Activated T-helper 2 cell treated with anti-CD3 and anti-CD28 coated beads, Interferon-gamma antibody, Interleukin-2, Interleukin-4, amounts not matched to agents 10 μg/mL and 5 μg/mL and 100 μg/mL, durations not matched to agents 14 hours and 24 hours and 36 hours (primary cell): ENCODE data around the gene OR6C6. TPM values are rescaled to one million over a fixed set of nuclear protein-coding genes. Genes with fewer than 3 reads are reported as not detected.
"Not testable (repeated sequence)": the region's sequence is repeated elsewhere in the genome, so short reads cannot be mapped to it uniquely, and the experiment has no call there.

Source experiments
- DNase-seq: peaks from one replicate; pipeline ENCODE4 v3.0.0; 2021; ENCODE audit warnings: low spot score
- H3K27ac Mint-ChIP-seq: one replicate; pipeline ENCODE4 v1.8.0; 2021; ENCODE audit warnings: mixed read lengths
- H3K27me3 Mint-ChIP-seq: one replicate; pipeline ENCODE4 v1.8.0; 2021; ENCODE audit warnings: low read depth, mixed read lengths
- H3K36me3 Mint-ChIP-seq: one replicate; pipeline ENCODE4 v1.8.0; 2021; ENCODE audit warnings: low read depth, mixed read lengths
- H3K4me1 Mint-ChIP-seq: one replicate; pipeline ENCODE4 v1.8.0; 2021; ENCODE audit warnings: low read depth, mixed read lengths
- H3K4me3 Mint-ChIP-seq: one replicate; pipeline ENCODE4 v1.8.0; 2021; ENCODE audit warnings: low read depth, mild to moderate bottlenecking, moderate library complexity, mixed read lengths
- H3K9me3 Mint-ChIP-seq: one replicate; pipeline ENCODE4 v1.8.0; 2021; ENCODE audit warnings: mixed read lengths
- intact Hi-C: fragments of 100-400 bp; cut with micrococcal nuclease; formaldehyde crosslinking; loops from one replicate; pipeline ENCODE4 v1.15.1; 2023
- total RNA-seq: library from RNA; stranded (reverse); gene quantifications from 2 replicates; pipeline ENCODE4 v1.2.3, GENCODE V29; 2022

Gene OR6C6
- not detected in 2 replicates for total RNA-seq

GRCh38 chr12:55296469-55296868, at the start of gene OR6C6:
OR6C6 (minus strand) TSS chr12:55296569; CDS start chr12:55295232, 1,337 bp downstream.
- no peak for DNase-seq
- H3K4me1 Mint-ChIP-seq = no peaks in the 10 kb centered on the region
- H3K4me3 Mint-ChIP-seq = no peak within 1 kb of the TSS
- no peaks in the 10 kb centered on the region for H3K27me3 Mint-ChIP-seq
- H3K9me3 Mint-ChIP-seq = no peaks in the 10 kb centered on the region
- H3K27ac Mint-ChIP-seq = no peak within 1 kb of the TSS
- no peaks in the 10 kb centered on the region for H3K36me3 Mint-ChIP-seq
- intact Hi-C loops = no loop called here

- Mint-ChIP-seq H3K27me3 (no peaks in the 10 kb centered on the region), H3K4me1 (no peaks in the 10 kb centered on the region), H3K4me3 (no peak overlapping the region), H3K9me3 (no peaks in the 10 kb centered on the region), H3K27ac (no peak overlapping the region), H3K36me3 (no peaks in the 10 kb centered on the region)
- no peak for DNase-seq
- intact Hi-C loops = no loop called here
These were observed 39.6 kb upstream of the OR6C6 start for GRCh38 chr12:55336002-55336401.

- Mint-ChIP-seq H3K4me1 (no peaks in the 10 kb centered on the region), H3K27ac (no peak within 1 kb of the TSS), H3K4me3 (no peak within 1 kb of the TSS), H3K27me3 (no peaks in the 10 kb centered on the region), H3K9me3 (no peaks in the 10 kb centered on the region), H3K36me3 (no peaks in the 10 kb centered on the region)
- DNase-seq = no peak
- intact Hi-C loops = no loop called here
These were observed 34.1 kb upstream of the OR6C6 start, which contains the start of gene OR6C3 for GRCh38 chr12:55330446-55330845. OR6C3 (plus strand) TSS chr12:55330746; CDS start chr12:55331701, 955 bp downstream.

GRCh38 chr12:55325801-55326200, 29.4 kb upstream of the OR6C6 start:
- H3K27me3 Mint-ChIP-seq, H3K4me3 Mint-ChIP-seq, H3K36me3 Mint-ChIP-seq, H3K9me3 Mint-ChIP-seq, DNase-seq, intact Hi-C loops, H3K4me1 Mint-ChIP-seq, H3K27ac Mint-ChIP-seq: not testable (repeated sequence)

- Mint-ChIP-seq H3K36me3 (no peaks in the 10 kb centered on the region), H3K9me3 (no peaks in the 10 kb centered on the region), H3K4me1 (no peaks in the 10 kb centered on the region), H3K27ac (no peak overlapping the region), H3K4me3 (no peak overlapping the region), H3K27me3 (no peaks in the 10 kb centered on the region)
- DNase-seq = no peak
- intact Hi-C loops = no loop called here
These were observed 23.8 kb upstream of the OR6C6 start for GRCh38 chr12:55320201-55320600.

GRCh38 chr12:55314043-55314442, 17.7 kb upstream of the OR6C6 start, which contains the start of gene OR6C1:
OR6C1 (plus strand) TSS chr12:55314343; CDS start chr12:55320600, 6,257 bp downstream.
- H3K27me3 Mint-ChIP-seq = no peaks in the 10 kb centered on the region
- no peaks in the 10 kb centered on the region for H3K9me3 Mint-ChIP-seq
- no peak for DNase-seq
- H3K4me1 Mint-ChIP-seq = no peaks in the 10 kb centered on the region
- H3K36me3 Mint-ChIP-seq = no peaks in the 10 kb centered on the region
- H3K4me3 Mint-ChIP-seq = no peak within 1 kb of the TSS
- no peak within 1 kb of the TSS for H3K27ac Mint-ChIP-seq
- intact Hi-C loops = no loop called here

GRCh38 chr12:55289999-55290398, 6.4 kb downstream of the OR6C6 start:
- Mint-ChIP-seq H3K36me3 (no peaks in the 10 kb centered on the region), H3K27me3 (no peaks in the 10 kb centered on the region), H3K9me3 (no peaks in the 10 kb centered on the region), H3K27ac (no peak overlapping the region), H3K4me3 (no peak overlapping the region), H3K4me1 (no peaks in the 10 kb centered on the region)
- intact Hi-C loops = no loop called here
- no peak for DNase-seq

GRCh38 chr12:55280991-55281390, 15.4 kb downstream of the OR6C6 start:
- DNase-seq = no peak
- intact Hi-C loops = no loop called here
- Mint-ChIP-seq H3K27me3 (peaks cover 11% of the 10 kb centered on the region), H3K36me3 (no peaks in the 10 kb centered on the region), H3K4me3 (no peak overlapping the region), H3K4me1 (no peaks in the 10 kb centered on the region), H3K27ac (no peak overlapping the region), H3K9me3 (no peaks in the 10 kb centered on the region)

- no peaks in the 10 kb centered on the region for H3K36me3 Mint-ChIP-seq
- DNase-seq = no peak
- no peaks in the 10 kb centered on the region for H3K9me3 Mint-ChIP-seq
- peaks cover 4% of the 10 kb centered on the region for H3K27me3 Mint-ChIP-seq
- intact Hi-C loops = no loop called here
- no peak overlapping the region for H3K27ac Mint-ChIP-seq
- H3K4me1 Mint-ChIP-seq = no peaks in the 10 kb centered on the region
- H3K4me3 Mint-ChIP-seq = no peak overlapping the region
These were observed 38.1 kb downstream of the OR6C6 start for GRCh38 chr12:55258303-55258702.

GRCh38 chr12:55256831-55257230, 39.5 kb downstream of the OR6C6 start:
- Mint-ChIP-seq H3K27ac (no peak overlapping the region), H3K4me3 (no peak overlapping the region), H3K36me3 (no peaks in the 10 kb centered on the region), H3K27me3 (peaks cover 3% of the 10 kb centered on the region), H3K4me1 (no peaks in the 10 kb centered on the region), H3K9me3 (no peaks in the 10 kb centered on the region)
- DNase-seq = no peak
- intact Hi-C loops = no loop called here

GRCh38 chr12:55253281-55253680, 43.1 kb downstream of the OR6C6 start:
- H3K36me3 Mint-ChIP-seq = no peaks in the 10 kb centered on the region
- intact Hi-C loops = no loop called here
- no peak overlapping the region for H3K27ac Mint-ChIP-seq
- no peaks in the 10 kb centered on the region for H3K4me1 Mint-ChIP-seq
- no peaks in the 10 kb centered on the region for H3K9me3 Mint-ChIP-seq
- DNase-seq = no peak
- H3K27me3 Mint-ChIP-seq = peaks cover 9% of the 10 kb centered on the region
- H3K4me3 Mint-ChIP-seq = no peak overlapping the region

- H3K27me3 Mint-ChIP-seq = peaks cover 16% of the 10 kb centered on the region
- intact Hi-C loops = no loop called here
- H3K4me1 Mint-ChIP-seq = no peaks in the 10 kb centered on the region
- no peak overlapping the region for H3K4me3 Mint-ChIP-seq
- H3K36me3 Mint-ChIP-seq = no peaks in the 10 kb centered on the region
- no peaks in the 10 kb centered on the region for H3K9me3 Mint-ChIP-seq
- H3K27ac Mint-ChIP-seq = no peak overlapping the region
- DNase-seq = no peak
These were observed 45.4 kb downstream of the OR6C6 start for GRCh38 chr12:55250944-55251343.

GRCh38 chr12:55246159-55246558, 50.2 kb downstream of the OR6C6 start:
- DNase-seq = no peak
- H3K27me3 Mint-ChIP-seq = peaks cover 14% of the 10 kb centered on the region
- no peak overlapping the region for H3K27ac Mint-ChIP-seq
- intact Hi-C loops = no loop called here
- no peaks in the 10 kb centered on the region for H3K4me1 Mint-ChIP-seq
- H3K9me3 Mint-ChIP-seq = no peaks in the 10 kb centered on the region
- no peaks in the 10 kb centered on the region for H3K36me3 Mint-ChIP-seq
- H3K4me3 Mint-ChIP-seq = no peak overlapping the region

GRCh38 chr12:55244309-55244708, 52.1 kb downstream of the OR6C6 start, which contains the start of gene OR6C74:
OR6C74 (plus strand) TSS chr12:55244609; CDS start chr12:55247288, 2,679 bp downstream.
- no peak for DNase-seq
- no peak within 1 kb of the TSS for H3K4me3 Mint-ChIP-seq
- H3K9me3 Mint-ChIP-seq = no peaks in the 10 kb centered on the region
- no peaks in the 10 kb centered on the region for H3K36me3 Mint-ChIP-seq
- peaks cover 11% of the 10 kb centered on the region for H3K27me3 Mint-ChIP-seq
- H3K4me1 Mint-ChIP-seq = no peaks in the 10 kb centered on the region
- H3K27ac Mint-ChIP-seq = no peak within 1 kb of the TSS
- intact Hi-C loops = no loop called here
